ENCODE data around the gene MTCL1. TPM values are rescaled to one million over a fixed set of nuclear protein-coding genes. Genes with fewer than 3 reads are reported as not detected.
"Not testable (repeated sequence)": the region's sequence is repeated elsewhere in the genome, so short reads cannot be mapped to it uniquely, and the experiment has no call there.

Gene MTCL1
- total and polyA plus RNA-seq, 9 donors, result 2.2 to 9.6 (median 6.5) TPM

DNA sequence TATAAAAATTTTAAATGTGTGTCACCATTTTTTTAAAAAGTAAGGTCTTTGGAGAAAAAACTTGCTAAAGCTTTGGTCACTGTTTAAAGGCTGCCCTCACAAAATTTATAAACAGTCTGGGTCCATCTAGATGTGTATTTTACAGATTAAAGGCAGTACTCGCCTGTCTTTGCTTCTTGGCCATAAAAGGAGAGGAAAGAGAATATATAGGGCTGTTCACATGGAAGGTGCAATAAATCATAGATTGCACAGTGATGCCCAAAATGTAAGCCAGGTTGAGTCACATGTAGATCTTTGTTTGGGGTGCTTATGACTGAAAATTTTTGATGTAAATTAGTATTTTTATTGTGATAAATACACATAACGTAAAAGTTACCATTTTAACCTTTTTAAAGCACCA, 55.6 kb downstream of the MTCL1 start:
- 92 to 97% (median 97%) methylated on average over 2 of the region's 2 CpGs for WGBS, 3 donors
- TF ChIP-seq EP300 (IDR thresholded peaks at IDR 0.05) (no peak), POLR2A (IDR thresholded peaks at IDR 0.05) (no peak)
- TF ChIP-seq, protein P1, sequence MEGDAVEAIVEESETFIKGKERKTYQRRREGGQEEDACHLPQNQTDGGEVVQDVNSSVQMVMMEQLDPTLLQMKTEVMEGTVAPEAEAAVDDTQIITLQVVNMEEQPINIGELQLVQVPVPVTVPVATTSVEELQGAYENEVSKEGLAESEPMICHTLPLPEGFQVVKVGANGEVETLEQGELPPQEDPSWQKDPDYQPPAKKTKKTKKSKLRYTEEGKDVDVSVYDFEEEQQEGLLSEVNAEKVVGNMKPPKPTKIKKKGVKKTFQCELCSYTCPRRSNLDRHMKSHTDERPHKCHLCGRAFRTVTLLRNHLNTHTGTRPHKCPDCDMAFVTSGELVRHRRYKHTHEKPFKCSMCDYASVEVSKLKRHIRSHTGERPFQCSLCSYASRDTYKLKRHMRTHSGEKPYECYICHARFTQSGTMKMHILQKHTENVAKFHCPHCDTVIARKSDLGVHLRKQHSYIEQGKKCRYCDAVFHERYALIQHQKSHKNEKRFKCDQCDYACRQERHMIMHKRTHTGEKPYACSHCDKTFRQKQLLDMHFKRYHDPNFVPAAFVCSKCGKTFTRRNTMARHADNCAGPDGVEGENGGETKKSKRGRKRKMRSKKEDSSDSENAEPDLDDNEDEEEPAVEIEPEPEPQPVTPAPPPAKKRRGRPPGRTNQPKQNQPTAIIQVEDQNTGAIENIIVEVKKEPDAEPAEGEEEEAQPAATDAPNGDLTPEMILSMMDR (IDR thresholded peaks at IDR 0.05), result no peak
- no peaks in the 10 kb centered on the region for H3K9me3 ChIP-seq
- intact Hi-C loops (cut with DNase I), result no loop called here
- H3K27me3 ChIP-seq, result no peaks in the 10 kb centered on the region
- DNase-seq, result no peak
- no peak overlapping the region for H3K4me3 ChIP-seq
- H3K36me3 ChIP-seq, result no peaks in the 10 kb centered on the region
- H3K27ac ChIP-seq, result no peak overlapping the region
- H3K4me1 ChIP-seq (ENCODE audit: insufficient read depth), result no peaks in the 10 kb centered on the region

DNA sequence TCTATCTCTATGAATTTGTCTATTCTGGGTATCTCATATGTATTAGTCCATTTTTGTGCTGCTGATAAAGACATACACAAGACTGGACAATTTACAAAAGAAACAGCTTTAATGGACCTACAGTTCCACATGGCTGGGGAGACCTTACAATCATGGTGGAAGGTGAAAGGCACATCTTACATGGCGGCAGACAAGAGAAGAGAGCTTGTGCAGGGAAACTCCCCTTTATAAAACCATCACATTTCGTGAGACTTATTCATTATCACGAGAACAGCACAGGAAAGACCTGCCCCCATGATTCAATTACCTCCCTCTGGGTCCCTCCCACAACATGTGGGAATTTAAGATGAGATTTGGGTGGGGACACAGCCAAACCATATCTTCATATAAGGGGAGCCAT, 56.2 kb downstream of the MTCL1 start:
- 97 to 98% (median 97%) methylated on average over 3 of the region's 3 CpGs for WGBS, 3 donors
- intact Hi-C loops (cut with DNase I); H3K27ac ChIP-seq: not testable (repeated sequence)

DNA sequence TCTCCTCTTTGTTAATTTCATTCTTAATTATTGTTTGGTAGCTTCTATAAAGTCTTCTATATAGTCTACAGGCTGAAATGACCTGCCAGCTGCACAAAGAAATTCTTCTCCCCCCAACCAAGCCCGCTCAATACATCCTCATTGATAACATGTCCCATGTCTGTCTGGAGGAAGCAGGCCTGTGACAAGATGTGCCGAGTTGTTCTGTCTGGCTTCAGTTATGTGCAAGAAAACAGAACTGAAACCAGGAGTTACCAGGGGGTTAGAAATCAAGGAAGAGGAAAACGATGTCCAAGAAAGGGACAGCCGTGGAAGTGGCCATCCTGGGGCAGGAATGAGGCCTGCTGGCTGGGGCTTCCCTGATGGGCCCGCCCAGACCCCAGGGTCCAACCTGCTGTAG, 57.6 kb downstream of the MTCL1 start:
- 90 to 95% (median 95%) methylated on average over 5 of the region's 5 CpGs for WGBS, 3 donors
- H3K9me3 ChIP-seq, result no peaks in the 10 kb centered on the region
- TF ChIP-seq POLR2A (IDR thresholded peaks at IDR 0.05) (no peak), EP300 (IDR thresholded peaks at IDR 0.05) (no peak)
- TF ChIP-seq, protein P1 (IDR thresholded peaks at IDR 0.05), result no peak
- no peak overlapping the region for H3K4me3 ChIP-seq
- H3K27me3 ChIP-seq, result no peaks in the 10 kb centered on the region
- H3K36me3 ChIP-seq, result no peaks in the 10 kb centered on the region
- no peak for DNase-seq
- no peak overlapping the region for H3K27ac ChIP-seq
- intact Hi-C loops (cut with DNase I), result no loop called here
- peaks cover 3% of the 10 kb centered on the region for H3K4me1 ChIP-seq (ENCODE audit: insufficient read depth)

More for the DNA sequence above, 56.2 kb downstream of the MTCL1 start:
- H3K4me1 ChIP-seq (ENCODE audit: insufficient read depth); DNase-seq; H3K4me3 ChIP-seq; H3K27me3 ChIP-seq; H3K9me3 ChIP-seq; H3K36me3 ChIP-seq: not testable (repeated sequence)

DNA sequence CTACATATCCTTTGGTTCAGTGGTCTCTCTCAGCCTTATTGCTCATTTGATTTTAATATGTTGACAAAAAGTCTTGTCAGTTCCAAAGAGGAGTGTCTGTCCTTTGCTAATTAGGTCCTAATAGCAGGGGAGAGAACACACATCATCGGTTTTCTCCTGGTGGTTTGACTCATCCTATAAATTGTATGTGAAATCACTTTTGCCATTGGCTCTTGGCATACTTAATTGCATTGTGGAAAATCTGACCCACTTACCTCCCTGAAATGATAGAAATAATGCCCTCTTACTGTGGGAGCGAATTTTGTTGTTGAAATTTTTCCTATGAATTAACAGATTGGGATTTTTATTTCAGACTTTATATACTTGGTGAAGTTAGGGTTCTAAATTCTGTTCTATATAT, 58.3 kb downstream of the MTCL1 start:
- Histone ChIP-seq H3K27me3 (no peaks in the 10 kb centered on the region), H3K27ac (no peak overlapping the region), H3K9me3 (no peaks in the 10 kb centered on the region), H3K36me3 (no peaks in the 10 kb centered on the region), H3K4me3 (no peak overlapping the region), H3K4me1 (ENCODE audit: insufficient read depth) (peaks cover 3% of the 10 kb centered on the region)
- WGBS, 3 donors, result 66 to 70% (median 67%) methylated on average over 2 of the region's 2 CpGs
- TF ChIP-seq, protein P1 (IDR thresholded peaks at IDR 0.05), result no peak
- TF ChIP-seq POLR2A (IDR thresholded peaks at IDR 0.05) (no peak), EP300 (IDR thresholded peaks at IDR 0.05) (no peak)
- DNase-seq, result no peak
- intact Hi-C loops (cut with DNase I), result no loop called here

DNA sequence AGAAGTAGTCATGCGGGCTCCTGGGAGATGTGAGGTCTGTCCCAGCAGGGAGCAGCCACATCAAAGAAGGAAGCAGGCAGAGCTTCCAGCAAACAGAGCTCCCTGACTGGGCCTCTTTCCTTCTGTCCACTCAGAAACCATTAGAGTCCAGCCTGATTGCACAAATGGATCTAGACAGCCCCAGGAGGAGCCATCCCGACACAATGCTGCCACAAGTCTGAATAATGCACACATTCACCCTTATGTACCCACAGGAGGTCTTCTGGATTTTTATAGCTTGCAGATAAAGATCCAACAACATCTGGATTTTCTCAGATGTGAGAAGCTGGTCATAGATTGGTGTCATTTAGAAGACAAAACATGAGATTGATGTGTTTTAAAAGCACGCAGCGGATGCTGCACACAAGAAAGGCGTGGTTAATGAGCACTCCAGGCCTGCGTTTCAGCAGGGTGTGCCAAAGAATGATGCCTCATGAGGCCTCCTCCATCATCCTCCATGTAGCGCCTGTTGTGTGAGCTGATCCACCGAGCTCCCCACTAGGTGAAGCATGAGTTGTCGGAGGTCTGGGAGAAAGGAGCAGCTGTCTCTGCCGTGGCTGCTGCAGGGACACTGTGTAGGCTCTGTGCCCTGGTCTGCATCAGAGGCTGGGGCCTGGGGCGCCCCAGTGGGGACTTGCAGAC, 60.6 kb downstream of the MTCL1 start:
- Histone ChIP-seq H3K4me1 (ENCODE audit: insufficient read depth) (peaks cover 3% of the 10 kb centered on the region), H3K36me3 (no peaks in the 10 kb centered on the region), H3K4me3 (no peak overlapping the region), H3K9me3 (no peaks in the 10 kb centered on the region), H3K27me3 (no peaks in the 10 kb centered on the region), H3K27ac (no peak overlapping the region)
- intact Hi-C loops (cut with DNase I), result no loop called here
- TF ChIP-seq EP300 (IDR thresholded peaks at IDR 0.05) (no peak), POLR2A (IDR thresholded peaks at IDR 0.05) (no peak)
- TF ChIP-seq, protein P1 (IDR thresholded peaks at IDR 0.05), result no peak
- 64 to 77% (median 71%) methylated on average over 11 of the region's 11 CpGs for WGBS, 3 donors
- no peak for DNase-seq

Data from ovary (tissue), 9 donors.